GM18508 (cell line): Measurements from ENCODE around the gene SENP3.

Source experiments
- ATAC-seq: cut with Tn5 transposase; IDR thresholded peaks from one replicate; pipeline ENCODE4 v1.9.1; 2021; ENCODE audit warnings: moderate number of reproducible peaks; ENCODE audit not compliant: insufficient read depth, unreplicated experiment

Gene SENP3

GRCh38 chr17:7575481-7575883 is 13.8 kb downstream of the SENP3 start:
- no peak for ATAC-seq

GRCh38 chr17:7575959-7576358 is 14.2 kb downstream of the SENP3 start:
- ATAC-seq: no peak

- ATAC-seq: no peak
These were observed 14.8 kb downstream of the SENP3 start for GRCh38 chr17:7576432-7576937.

- ATAC-seq: no peak
These were observed 15.8 kb downstream of the SENP3 start for GRCh38 chr17:7577327-7578199.

GRCh38 chr17:7579001-7579833 is 17.5 kb downstream of the SENP3 start, which contains the start of gene CD68:
Gene CD68, plus strand, starts transcription at chr17:7579638. Its CDS starts 40 bp downstream, at chr17:7579678.
- ATAC-seq: no peak

- no peak for ATAC-seq
These were observed 18.3 kb downstream of the SENP3 start for GRCh38 chr17:7579834-7580603.

- ATAC-seq: no peak
These were observed 19.2 kb downstream of the SENP3 start for GRCh38 chr17:7580604-7581575.

- no peak for ATAC-seq
These were observed 20.9 kb downstream of the SENP3 start for GRCh38 chr17:7582396-7583252.

- ATAC-seq: peak; percentile 47
These were observed 21.8 kb downstream of the SENP3 start, which contains the start of gene MPDU1 for GRCh38 chr17:7583253-7584109. Gene MPDU1, plus strand, starts transcription at chr17:7583852. Its CDS starts 11 bp downstream, at chr17:7583863.

- no peak for ATAC-seq
These were observed 25.1 kb downstream of the SENP3 start for GRCh38 chr17:7586673-7587419.

GRCh38 chr17:7587420-7588151 is 25.9 kb downstream of the SENP3 start:
- ATAC-seq: no peak

GRCh38 chr17:7588553-7589203 is 27.0 kb downstream of the SENP3 start:
- no peak for ATAC-seq

GRCh38 chr17:7589204-7589868 is 27.6 kb downstream of the SENP3 start:
- no peak for ATAC-seq

GRCh38 chr17:7589891-7590691 is 28.4 kb downstream of the SENP3 start, which contains the start of gene SOX15:
Gene SOX15, minus strand, starts transcription at chr17:7590094. Its CDS starts 418 bp downstream, at chr17:7589676.
- ATAC-seq: no peak
